Measurements from ENCODE around the gene SMARCB1.

The SMARCB1 gene

DNA sequence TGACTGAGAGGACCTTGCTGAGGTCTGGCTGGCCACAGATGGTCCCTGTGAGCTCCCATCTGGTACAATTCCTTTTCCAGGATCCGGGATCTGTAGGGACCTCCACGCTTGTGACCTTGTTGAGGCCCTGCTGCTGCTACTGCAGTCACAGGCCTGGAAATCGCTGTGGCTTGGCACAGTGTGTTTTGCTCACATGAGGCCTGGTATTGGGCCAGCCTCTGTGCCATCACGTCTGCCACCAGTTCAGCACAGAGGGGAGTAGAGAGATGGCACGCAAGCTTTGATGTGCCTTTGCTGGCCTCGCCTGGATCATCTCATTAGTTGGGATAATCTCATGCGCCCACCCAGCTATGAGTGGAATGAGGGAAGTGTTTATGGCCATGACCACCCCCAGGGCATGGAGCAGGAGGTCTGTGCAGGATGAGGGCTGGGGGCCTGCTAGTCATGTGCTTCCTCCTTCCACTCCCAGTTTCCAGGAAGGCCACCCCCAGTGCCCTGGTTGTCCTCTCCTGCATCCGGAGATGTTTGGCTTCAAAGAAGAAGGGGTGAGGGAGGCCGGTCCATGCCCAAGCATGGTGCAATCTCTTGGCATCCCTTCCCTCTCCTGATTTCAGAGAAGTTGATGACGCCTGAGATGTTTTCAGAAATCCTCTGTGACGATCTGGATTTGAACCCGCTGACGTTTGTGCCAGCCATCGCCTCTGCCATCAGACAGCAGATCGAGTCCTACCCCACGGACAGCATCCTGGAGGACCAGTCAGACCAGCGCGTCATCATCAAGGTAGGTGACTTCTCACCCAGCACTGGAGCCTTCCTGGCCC is 29.6 kb downstream of the SMARCB1 start:
- in situ Hi-C loops (cut with HindIII; ENCODE audit: low pct_ligation_motif_present, low sequenced_read_pairs): no loop called here
- Histone ChIP-seq H3K27ac (no peak overlapping the region), H3K36me3 (replicated peaks) (peaks cover 51% of the 10 kb centered on the region), H3K4me3 (ENCODE audit: low read depth, low read length) (no peak overlapping the region), H3K27me3 (replicated peaks) (no peaks in the 10 kb centered on the region)
- no peak for DNase-seq
- TF ChIP-seq, protein P1, sequence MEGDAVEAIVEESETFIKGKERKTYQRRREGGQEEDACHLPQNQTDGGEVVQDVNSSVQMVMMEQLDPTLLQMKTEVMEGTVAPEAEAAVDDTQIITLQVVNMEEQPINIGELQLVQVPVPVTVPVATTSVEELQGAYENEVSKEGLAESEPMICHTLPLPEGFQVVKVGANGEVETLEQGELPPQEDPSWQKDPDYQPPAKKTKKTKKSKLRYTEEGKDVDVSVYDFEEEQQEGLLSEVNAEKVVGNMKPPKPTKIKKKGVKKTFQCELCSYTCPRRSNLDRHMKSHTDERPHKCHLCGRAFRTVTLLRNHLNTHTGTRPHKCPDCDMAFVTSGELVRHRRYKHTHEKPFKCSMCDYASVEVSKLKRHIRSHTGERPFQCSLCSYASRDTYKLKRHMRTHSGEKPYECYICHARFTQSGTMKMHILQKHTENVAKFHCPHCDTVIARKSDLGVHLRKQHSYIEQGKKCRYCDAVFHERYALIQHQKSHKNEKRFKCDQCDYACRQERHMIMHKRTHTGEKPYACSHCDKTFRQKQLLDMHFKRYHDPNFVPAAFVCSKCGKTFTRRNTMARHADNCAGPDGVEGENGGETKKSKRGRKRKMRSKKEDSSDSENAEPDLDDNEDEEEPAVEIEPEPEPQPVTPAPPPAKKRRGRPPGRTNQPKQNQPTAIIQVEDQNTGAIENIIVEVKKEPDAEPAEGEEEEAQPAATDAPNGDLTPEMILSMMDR (IDR thresholded peaks at IDR 0.05; ENCODE audit: low read depth, low read length, missing control alignments): no peak

DNA sequence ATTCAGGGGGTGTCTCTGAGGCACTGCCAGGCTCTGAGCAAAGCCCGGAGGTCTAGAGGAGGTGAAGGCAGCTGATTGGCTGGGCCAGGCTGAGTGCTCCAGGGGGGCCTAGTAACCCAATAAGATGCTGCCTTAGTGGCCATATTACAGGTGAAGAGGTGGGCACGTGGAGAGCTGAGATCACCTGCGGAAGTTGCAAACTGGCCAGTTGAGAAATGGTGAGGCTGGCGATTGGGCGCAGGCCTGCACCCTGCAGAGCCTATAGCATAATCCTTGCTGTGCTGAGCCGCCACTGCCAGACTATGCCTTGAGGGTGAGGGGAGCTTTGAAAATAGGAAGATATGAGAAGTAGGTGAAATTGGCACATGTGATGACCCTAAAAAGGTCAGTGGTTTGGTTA is 30.4 kb downstream of the SMARCB1 start:
- Histone ChIP-seq H3K27me3 (replicated peaks) (no peaks in the 10 kb centered on the region), H3K27ac (no peak overlapping the region), H3K36me3 (replicated peaks) (peaks cover 52% of the 10 kb centered on the region), H3K4me3 (ENCODE audit: low read depth, low read length) (no peak overlapping the region)
- TF ChIP-seq, protein P1 (IDR thresholded peaks at IDR 0.05; ENCODE audit: low read depth, low read length, missing control alignments): no peak
- DNase-seq: no peak
- in situ Hi-C loops (cut with HindIII; ENCODE audit: low pct_ligation_motif_present, low sequenced_read_pairs): no loop called here

DNA sequence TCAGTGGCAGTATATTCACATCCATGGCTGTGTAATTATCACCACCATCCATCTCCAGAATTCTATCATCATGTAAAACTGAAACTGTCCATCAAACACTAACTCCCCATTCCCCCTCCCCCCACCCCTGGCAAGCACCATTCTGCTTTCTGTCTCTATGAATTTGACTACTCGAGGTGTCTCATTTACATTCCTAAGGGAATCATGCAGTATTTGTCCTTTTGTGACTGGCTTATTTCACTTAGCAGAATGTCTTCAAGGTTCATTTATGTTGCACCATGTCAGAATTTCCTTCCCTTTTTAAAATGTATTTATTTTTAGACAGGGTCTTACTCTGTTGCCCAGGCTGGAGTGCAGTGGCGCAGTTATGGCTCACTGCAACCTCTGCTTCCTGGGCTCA is 31.8 kb downstream of the SMARCB1 start:
- H3K27ac ChIP-seq: no peak overlapping the region
- no peak overlapping the region for H3K4me3 ChIP-seq (ENCODE audit: low read depth, low read length)
- TF ChIP-seq, protein P1 (IDR thresholded peaks at IDR 0.05; ENCODE audit: low read depth, low read length, missing control alignments): no peak
- in situ Hi-C loops (cut with HindIII; ENCODE audit: low pct_ligation_motif_present, low sequenced_read_pairs): no loop called here
- no peak for DNase-seq
- peaks cover 57% of the 10 kb centered on the region for H3K36me3 ChIP-seq (replicated peaks)
- no peaks in the 10 kb centered on the region for H3K27me3 ChIP-seq (replicated peaks)

DNA sequence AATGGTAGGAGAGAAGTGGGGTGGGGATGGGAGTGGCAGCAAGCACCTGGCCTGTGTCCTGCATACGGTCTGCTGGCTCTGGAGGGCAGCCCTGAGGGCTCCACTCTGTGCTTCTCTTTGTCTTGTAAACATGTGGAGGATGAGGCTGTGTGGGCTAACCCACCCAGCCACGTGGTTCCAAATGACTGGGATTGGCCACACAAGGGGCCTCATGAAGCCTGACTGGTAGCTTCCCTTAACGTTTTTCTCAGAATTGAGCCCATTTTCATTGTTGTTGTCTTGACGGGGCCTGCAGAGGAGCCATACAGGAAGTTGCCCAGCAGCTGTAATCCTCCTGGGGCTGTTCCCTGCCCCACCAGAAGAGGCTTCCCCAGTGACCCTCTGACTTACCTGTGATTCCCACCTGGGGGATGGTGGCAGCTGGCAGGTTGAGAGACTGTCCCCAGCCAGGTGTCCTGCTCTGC is 34.0 kb downstream of the SMARCB1 start:
- TF ChIP-seq, protein P1 (IDR thresholded peaks at IDR 0.05; ENCODE audit: low read depth, low read length, missing control alignments): no peak
- no peak overlapping the region for H3K4me3 ChIP-seq (ENCODE audit: low read depth, low read length)
- no peak for DNase-seq
- H3K36me3 ChIP-seq (replicated peaks): peaks cover 65% of the 10 kb centered on the region
- no peaks in the 10 kb centered on the region for H3K27me3 ChIP-seq (replicated peaks)
- in situ Hi-C loops (cut with HindIII; ENCODE audit: low pct_ligation_motif_present, low sequenced_read_pairs): no loop called here
- no peak overlapping the region for H3K27ac ChIP-seq

DNA sequence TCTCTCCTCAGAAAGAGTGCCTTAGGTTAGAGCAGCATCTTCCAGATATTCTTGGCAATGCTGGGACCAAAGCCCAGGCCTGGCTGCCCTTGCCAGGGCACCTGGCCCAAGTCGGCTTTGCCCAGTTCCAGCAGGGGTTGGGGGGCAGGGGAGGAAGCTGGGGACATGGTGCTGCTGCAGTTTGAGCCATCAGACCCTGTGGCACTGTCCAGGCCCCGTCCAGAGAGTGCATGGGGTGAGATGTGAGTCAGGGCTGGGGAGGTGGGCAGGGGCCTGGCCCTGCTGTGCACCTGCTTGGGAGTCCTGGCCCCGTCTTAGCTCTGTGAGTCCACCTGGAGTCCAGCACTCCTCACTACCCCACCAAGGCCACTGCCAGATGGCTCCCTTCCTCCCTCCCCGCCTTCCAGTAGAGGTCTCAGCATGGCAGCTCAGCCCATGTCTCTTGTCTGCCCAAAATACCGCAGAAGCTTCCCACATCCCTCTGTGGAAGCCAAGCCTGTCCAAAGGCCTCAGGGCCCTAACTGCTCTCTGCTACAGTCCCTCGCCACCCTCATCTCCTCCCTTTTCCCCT is 35.4 kb downstream of the SMARCB1 start:
- Histone ChIP-seq H3K27me3 (replicated peaks) (no peaks in the 10 kb centered on the region), H3K27ac (no peak overlapping the region), H3K36me3 (replicated peaks) (peaks cover 69% of the 10 kb centered on the region), H3K4me3 (ENCODE audit: low read depth, low read length) (no peak overlapping the region)
- DNase-seq: no peak
- in situ Hi-C loops (cut with HindIII; ENCODE audit: low pct_ligation_motif_present, low sequenced_read_pairs): no loop called here
- TF ChIP-seq, protein P1 (IDR thresholded peaks at IDR 0.05; ENCODE audit: low read depth, low read length, missing control alignments): no peak
